ENCODE measurements around the gene SBSN.

The SBSN gene

DNA sequence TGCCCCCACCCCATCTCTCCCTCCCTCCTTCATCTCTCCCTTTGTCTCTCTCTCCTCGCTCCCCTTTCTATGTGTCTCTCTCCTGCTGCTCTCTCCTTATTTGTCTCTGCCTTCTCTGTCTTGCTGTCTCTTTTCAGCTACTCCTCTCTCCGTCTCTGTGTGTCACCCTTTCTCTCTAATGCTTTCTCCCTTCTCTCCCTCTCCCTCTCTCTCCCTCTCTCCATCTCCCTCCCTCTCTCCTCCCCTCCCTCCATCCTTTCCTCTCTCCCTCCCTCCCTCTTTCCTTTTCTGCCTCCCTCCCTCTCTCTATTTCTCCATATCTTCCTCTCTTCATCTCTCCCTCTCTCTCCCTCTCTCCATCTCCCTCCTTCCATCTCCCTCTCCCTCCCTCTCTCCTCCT is 34.7 kb upstream of the SBSN start:
- DNase-seq (ENCODE audit: low read depth) = no peak
- H3K4me3 ChIP-seq (ENCODE audit: low read depth, low read length) = no peak overlapping the region
- in situ Hi-C loops (cut with HindIII; ENCODE audit: low sequenced_read_pairs) = no loop called here
- TF ChIP-seq, protein P1, sequence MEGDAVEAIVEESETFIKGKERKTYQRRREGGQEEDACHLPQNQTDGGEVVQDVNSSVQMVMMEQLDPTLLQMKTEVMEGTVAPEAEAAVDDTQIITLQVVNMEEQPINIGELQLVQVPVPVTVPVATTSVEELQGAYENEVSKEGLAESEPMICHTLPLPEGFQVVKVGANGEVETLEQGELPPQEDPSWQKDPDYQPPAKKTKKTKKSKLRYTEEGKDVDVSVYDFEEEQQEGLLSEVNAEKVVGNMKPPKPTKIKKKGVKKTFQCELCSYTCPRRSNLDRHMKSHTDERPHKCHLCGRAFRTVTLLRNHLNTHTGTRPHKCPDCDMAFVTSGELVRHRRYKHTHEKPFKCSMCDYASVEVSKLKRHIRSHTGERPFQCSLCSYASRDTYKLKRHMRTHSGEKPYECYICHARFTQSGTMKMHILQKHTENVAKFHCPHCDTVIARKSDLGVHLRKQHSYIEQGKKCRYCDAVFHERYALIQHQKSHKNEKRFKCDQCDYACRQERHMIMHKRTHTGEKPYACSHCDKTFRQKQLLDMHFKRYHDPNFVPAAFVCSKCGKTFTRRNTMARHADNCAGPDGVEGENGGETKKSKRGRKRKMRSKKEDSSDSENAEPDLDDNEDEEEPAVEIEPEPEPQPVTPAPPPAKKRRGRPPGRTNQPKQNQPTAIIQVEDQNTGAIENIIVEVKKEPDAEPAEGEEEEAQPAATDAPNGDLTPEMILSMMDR (IDR thresholded peaks at IDR 0.05; ENCODE audit: low read depth, low read length, missing control alignments) = no peak

- TF ChIP-seq, protein P1 (IDR thresholded peaks at IDR 0.05; ENCODE audit: low read depth, low read length, missing control alignments) = no peak
- no peak overlapping the region for H3K4me3 ChIP-seq (ENCODE audit: low read depth, low read length)
- in situ Hi-C loops (cut with HindIII; ENCODE audit: low sequenced_read_pairs) = no loop called here
- DNase-seq (ENCODE audit: low read depth) = no peak
Measured at GRCh38 chr19:35562336-35562735, 34.2 kb upstream of the SBSN start.

DNA sequence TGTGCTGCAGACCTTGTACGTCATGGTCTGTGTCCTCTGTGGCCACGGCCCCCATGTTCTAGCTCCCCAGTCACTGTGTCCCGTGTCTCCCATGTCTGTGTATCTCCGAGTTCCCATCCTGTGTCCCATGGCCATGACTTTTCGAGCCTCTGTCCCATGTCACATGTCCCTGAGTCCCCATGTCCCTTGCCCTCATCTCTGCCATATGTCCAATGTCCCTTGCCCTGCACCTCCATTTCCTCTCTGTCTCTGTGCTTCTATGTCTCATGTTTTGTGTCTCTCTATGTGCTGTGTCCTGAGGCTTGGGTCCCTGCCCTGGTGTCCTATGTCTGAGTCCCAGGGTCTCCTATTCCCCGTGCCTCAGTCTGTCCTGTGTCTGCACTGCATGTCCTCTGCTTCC is 33.3 kb upstream of the SBSN start:
- no peak overlapping the region for H3K4me3 ChIP-seq (ENCODE audit: low read depth, low read length)
- TF ChIP-seq, protein P1 (IDR thresholded peaks at IDR 0.05; ENCODE audit: low read depth, low read length, missing control alignments) = no peak
- in situ Hi-C loops (cut with HindIII; ENCODE audit: low sequenced_read_pairs) = no loop called here
- no peak for DNase-seq (ENCODE audit: low read depth)

DNA sequence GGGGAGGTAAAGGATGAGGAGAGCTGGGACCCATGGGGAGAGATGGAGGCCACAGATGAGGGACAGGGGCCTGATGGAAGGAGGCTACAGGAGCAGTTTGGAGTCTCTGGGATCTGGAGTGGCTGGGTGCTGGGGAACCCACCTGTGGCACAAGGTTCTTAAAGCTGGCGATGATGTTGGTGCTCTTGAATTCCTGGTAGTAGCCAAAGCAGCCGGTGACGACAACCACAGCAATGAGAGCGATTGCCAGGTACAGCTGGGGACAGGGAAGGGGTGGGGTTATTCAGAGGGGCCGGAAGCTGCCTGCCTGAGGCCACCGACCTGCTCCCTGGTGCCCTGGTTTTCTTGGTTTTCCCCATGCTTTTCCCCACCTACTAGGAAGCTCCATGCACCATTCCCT is 32.6 kb upstream of the SBSN start:
- in situ Hi-C loops (cut with HindIII; ENCODE audit: low sequenced_read_pairs) = no loop called here
- DNase-seq (ENCODE audit: low read depth) = no peak
- TF ChIP-seq, protein P1 (IDR thresholded peaks at IDR 0.05; ENCODE audit: low read depth, low read length, missing control alignments) = no peak
- no peak overlapping the region for H3K4me3 ChIP-seq (ENCODE audit: low read depth, low read length)

- in situ Hi-C loops (cut with HindIII; ENCODE audit: low sequenced_read_pairs) = no loop called here
- TF ChIP-seq, protein P1 (IDR thresholded peaks at IDR 0.05; ENCODE audit: low read depth, low read length, missing control alignments) = no peak
- H3K4me3 ChIP-seq (ENCODE audit: low read depth, low read length) = no peak overlapping the region
- DNase-seq (ENCODE audit: low read depth) = no peak
Measured at GRCh38 chr19:35560271-35560670, 32.2 kb upstream of the SBSN start.

- TF ChIP-seq, protein P1 (IDR thresholded peaks at IDR 0.05; ENCODE audit: low read depth, low read length, missing control alignments) = no peak
- in situ Hi-C loops (cut with HindIII; ENCODE audit: low sequenced_read_pairs) = no loop called here
- H3K4me3 ChIP-seq (ENCODE audit: low read depth, low read length) = no peak overlapping the region
- DNase-seq (ENCODE audit: low read depth) = no peak
Measured at GRCh38 chr19:35559781-35560180, 31.7 kb upstream of the SBSN start.

- no peak overlapping the region for H3K4me3 ChIP-seq (ENCODE audit: low read depth, low read length)
- TF ChIP-seq, protein P1 (IDR thresholded peaks at IDR 0.05; ENCODE audit: low read depth, low read length, missing control alignments) = no peak
- in situ Hi-C loops (cut with HindIII; ENCODE audit: low sequenced_read_pairs) = no loop called here
- DNase-seq (ENCODE audit: low read depth) = no peak
Measured at GRCh38 chr19:35559281-35559659, 31.2 kb upstream of the SBSN start.
